ENCODE data around the gene NAXD. TPM values are rescaled to one million over a fixed set of nuclear protein-coding genes. Genes with fewer than 3 reads are reported as not detected.
"Not testable (repeated sequence)": the region's sequence is repeated elsewhere in the genome, so short reads cannot be mapped to it uniquely, and the experiment has no call there.

Gene NAXD
- total RNA-seq, 3 donors from 2014 or later, result 23.4 to 34.8 (median 32.1) TPM

GRCh38 chr13:110593430-110594130, 21.8 kb upstream of the NAXD start:
- Histone ChIP-seq H3K27ac (no peak overlapping the region), H3K27me3 (no peaks in the 10 kb centered on the region), H3K36me3 (no peaks in the 10 kb centered on the region), H3K4me3 (no peak overlapping the region), H3K4me1 (no peaks in the 10 kb centered on the region), H3K9me3 (no peaks in the 10 kb centered on the region)
- TF ChIP-seq POLR2AphosphoS5 (IDR thresholded peaks at IDR 0.05) (no peak), CTCF (IDR thresholded peaks at IDR 0.05) (peak; percentile 36 to 73 (median 70)), POLR2A (IDR thresholded peaks at IDR 0.05) (no peak)
- DNase-seq (ENCODE audit: low spot score in 2 of 2), result no peak
- intact Hi-C loops (cut with DNase I; ENCODE audit: low total_unique reads), result no loop called here

GRCh38 chr13:110597041-110597689, 18.2 kb upstream of the NAXD start:
- Histone ChIP-seq H3K9me3 (no peaks in the 10 kb centered on the region), H3K36me3 (no peaks in the 10 kb centered on the region), H3K4me3 (no peak overlapping the region), H3K27me3 (no peaks in the 10 kb centered on the region), H3K27ac (no peak overlapping the region), H3K4me1 (no peaks in the 10 kb centered on the region)
- intact Hi-C loops (cut with DNase I; ENCODE audit: low total_unique reads), result no loop called here
- TF ChIP-seq POLR2A (IDR thresholded peaks at IDR 0.05) (no peak), CTCF (IDR thresholded peaks at IDR 0.05) (no peak), POLR2AphosphoS5 (IDR thresholded peaks at IDR 0.05) (no peak)
- DNase-seq (ENCODE audit: low spot score in 2 of 2), result no peak

DNA sequence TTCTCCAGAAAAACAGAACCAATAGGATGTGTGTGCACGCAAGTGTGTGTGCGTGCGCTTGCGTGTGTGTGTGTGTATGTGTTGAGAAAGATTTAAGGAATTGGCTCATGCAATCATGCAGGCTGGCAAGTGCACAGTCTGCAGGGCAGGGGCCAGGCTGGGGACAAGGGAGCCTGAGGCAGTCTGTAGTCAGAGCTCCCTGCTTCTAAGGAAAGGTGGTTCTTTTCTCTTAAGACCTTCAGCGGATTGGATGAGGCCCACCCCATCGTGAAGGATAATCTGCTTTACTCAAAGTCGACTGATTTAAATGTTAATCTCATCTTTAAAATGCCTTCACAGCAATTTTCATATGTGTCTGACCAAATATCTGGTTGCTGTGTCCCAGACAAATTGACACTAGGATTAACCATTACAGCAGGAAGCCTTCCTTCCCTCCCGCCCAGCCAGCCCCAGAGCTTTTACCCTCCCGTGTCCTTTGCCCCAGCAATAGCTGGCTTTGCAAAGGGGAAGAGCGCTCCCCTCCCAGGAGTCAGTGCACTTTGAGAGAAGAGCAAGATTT, 15.0 kb upstream of the NAXD start:
- no peak for TF ChIP-seq POLR2A (IDR thresholded peaks at IDR 0.05)
- no peak for TF ChIP-seq POLR2AphosphoS5 (IDR thresholded peaks at IDR 0.05)
- TF ChIP-seq CTCF (IDR thresholded peaks at IDR 0.05), result no peak
- Histone ChIP-seq H3K4me3 (no peak overlapping the region), H3K9me3 (no peaks in the 10 kb centered on the region), H3K27ac (no peak overlapping the region), H3K4me1 (no peaks in the 10 kb centered on the region), H3K27me3 (no peaks in the 10 kb centered on the region), H3K36me3 (no peaks in the 10 kb centered on the region)
- intact Hi-C loops (cut with DNase I; ENCODE audit: low total_unique reads), result no loop called here
- DNase-seq (ENCODE audit: low spot score in 2 of 2), result no peak

DNA sequence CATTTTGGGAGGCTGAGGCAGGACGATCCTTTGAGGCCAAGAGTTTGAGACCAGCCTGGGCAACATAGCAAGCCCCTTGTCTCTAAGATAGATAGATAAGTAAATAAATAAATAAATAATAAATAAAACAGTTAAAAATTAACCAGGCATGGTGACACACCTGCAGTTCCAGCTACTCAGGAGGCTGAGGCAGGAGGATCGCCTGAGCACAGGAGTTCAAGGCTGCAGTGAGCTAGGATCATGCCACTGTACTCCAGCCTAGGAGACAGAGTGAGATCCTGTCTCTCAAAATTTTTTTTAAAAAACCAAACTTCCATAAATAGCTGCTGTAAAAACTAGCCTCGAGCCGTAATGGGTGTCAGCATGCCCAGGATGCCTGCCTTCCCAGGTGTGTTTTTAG, 14.4 kb upstream of the NAXD start:
- Histone ChIP-seq H3K27ac (no peak overlapping the region), H3K4me3 (no peak overlapping the region), H3K9me3 (no peaks in the 10 kb centered on the region), H3K36me3 (no peaks in the 10 kb centered on the region), H3K27me3 (no peaks in the 10 kb centered on the region), H3K4me1 (no peaks in the 10 kb centered on the region)
- TF ChIP-seq CTCF (IDR thresholded peaks at IDR 0.05), result no peak
- intact Hi-C loops (cut with DNase I; ENCODE audit: low total_unique reads), result no loop called here
- DNase-seq (ENCODE audit: low spot score in 2 of 2), result no peak

DNA sequence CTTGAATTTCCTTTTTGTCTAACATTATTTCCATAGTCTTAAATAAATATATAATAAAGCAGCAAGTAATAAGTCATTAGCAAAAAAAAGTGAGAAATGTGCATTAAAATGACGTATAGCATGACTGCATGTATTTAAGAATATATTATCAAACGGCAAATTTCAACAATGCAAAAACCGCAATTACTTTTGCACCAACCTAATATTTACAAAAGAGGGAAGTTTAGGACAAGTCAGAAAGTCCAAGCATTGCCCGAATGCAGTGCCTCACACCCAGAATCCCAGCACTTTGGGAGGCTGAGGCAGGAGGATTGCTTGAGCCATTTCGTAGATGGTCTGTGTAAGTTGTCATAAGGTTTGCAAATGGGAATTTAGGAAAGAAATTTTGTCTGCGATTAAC, 10.2 kb upstream of the NAXD start:
- Histone ChIP-seq H3K9me3 (no peaks in the 10 kb centered on the region), H3K27me3 (no peaks in the 10 kb centered on the region), H3K36me3 (no peaks in the 10 kb centered on the region), H3K27ac (no peak overlapping the region), H3K4me1 (no peaks in the 10 kb centered on the region), H3K4me3 (no peak overlapping the region)
- no peak for DNase-seq (ENCODE audit: low spot score in 2 of 2)
- intact Hi-C loops (cut with DNase I; ENCODE audit: low total_unique reads), result no loop called here
- TF ChIP-seq CTCF (IDR thresholded peaks at IDR 0.05) (no peak), POLR2A (IDR thresholded peaks at IDR 0.05) (no peak), POLR2AphosphoS5 (IDR thresholded peaks at IDR 0.05) (no peak)

DNA sequence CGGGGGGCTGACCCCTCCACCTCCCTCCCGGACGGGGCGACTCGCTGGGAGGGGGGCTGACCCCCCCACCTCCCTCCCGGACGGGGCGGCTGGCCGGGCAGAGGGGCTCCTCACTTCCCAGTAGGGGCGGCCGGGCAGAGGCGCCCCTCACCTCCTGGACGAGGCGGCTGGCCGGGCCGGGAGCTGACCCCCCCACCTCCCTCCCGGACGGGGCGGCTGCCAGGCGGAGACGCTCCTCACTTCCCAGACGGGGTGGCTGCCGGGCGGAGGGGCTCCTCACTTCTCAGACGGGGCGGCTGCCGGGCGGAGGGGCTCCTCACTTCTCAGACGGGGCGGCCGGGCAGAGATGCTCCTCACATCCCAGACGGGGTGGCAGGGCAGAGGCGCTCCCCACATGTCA, 9.1 kb upstream of the NAXD start:
- H3K36me3 ChIP-seq; H3K9me3 ChIP-seq; H3K27ac ChIP-seq; H3K4me3 ChIP-seq; H3K27me3 ChIP-seq; DNase-seq (ENCODE audit: low spot score in 2 of 2); H3K4me1 ChIP-seq; intact Hi-C loops (cut with DNase I; ENCODE audit: low total_unique reads): not testable (repeated sequence)
